Naive thymus-derived CD4-positive, alpha-beta T cell (primary cell): Measurements from ENCODE around the gene AXIN2. TPM values are rescaled to one million over a fixed set of nuclear protein-coding genes. Genes with fewer than 3 reads are reported as not detected.
A peak's percentile ranks its signal among the peaks of the same experiment; 100 is the strongest.

ENCODE experiments used
- ATAC-seq: fragments of 150-1000 bp; cut with Tn5 transposase; 2 replicates; pipeline ENCODE4 v1.10.0; 2021; ENCODE audit warnings: mild to moderate bottlenecking, moderate library complexity
- CTCF ChIA-PET: fragments of 350-600 bp; sonication (Branson Sonifier 250); formaldehyde crosslinking; loops from one replicate; lab custom pipeline; 2021; ENCODE audit warnings: antibody characterized with exemption; lab: Charles Lee
- POLR2A ChIA-PET: fragments of 350-600 bp; sonication (Branson Sonifier 250); formaldehyde crosslinking; loops from one replicate; lab custom pipeline; 2021; ENCODE audit warnings: antibody characterized with exemption, inconsistent platforms; lab: Charles Lee
- DNase-seq, 9 donors: peaks; one replicate each; pipeline versions ENCODE4 v3.0.0 to v3.0.0-alpha.2; 2020 to 2022; ENCODE audit warnings: mixed read lengths in 1 of 9
- H3K27ac ChIP-seq: one replicate; pipeline ENCODE4 v1.7.0; 2013; ENCODE audit warnings: mild to moderate bottlenecking, low read depth, low read length, moderate library complexity
- H3K27me3 ChIP-seq, 2 donors: one replicate each; pipeline ENCODE4 v1.7.0; 2013; ENCODE audit warnings: low read length in 2 of 2, mild to moderate bottlenecking in 2 of 2, moderate library complexity in 2 of 2; ENCODE audit not compliant: control insufficient read depth in 2 of 2, insufficient read depth in 2 of 2
- H3K36me3 ChIP-seq, 3 experiments: 1 replicate in 2 of 3; 2 replicates in 1 of 3; pipeline ENCODE4 v1.7.0; 2013; ENCODE audit warnings: low read length in 3 of 3, mild to moderate bottlenecking in 3 of 3, moderate library complexity in 1 of 3; ENCODE audit not compliant: insufficient read depth in 3 of 3, control insufficient read depth in 2 of 3
- H3K4me1 ChIP-seq, 2 donors: one replicate each; pipeline ENCODE4 v1.7.0; 2013; ENCODE audit warnings: low read length in 2 of 2, mild to moderate bottlenecking in 2 of 2, moderate library complexity in 1 of 2; ENCODE audit not compliant: control insufficient read depth in 2 of 2, insufficient read depth in 2 of 2
- H3K4me3 ChIP-seq: 2 replicates; pipeline ENCODE4 v1.7.0; 2013; ENCODE audit warnings: mild to moderate bottlenecking, low read length
- H3K9me3 ChIP-seq, 3 experiments: 1 replicate in 2 of 3; 2 replicates in 1 of 3; pipeline ENCODE4 v1.7.0; 2013; ENCODE audit warnings: low read length in 3 of 3; ENCODE audit not compliant: control insufficient read depth in 2 of 3
- H3K27ac Mint-ChIP-seq, 9 donors: one replicate each; pipeline ENCODE4 v1.8.0; 2020 to 2022; ENCODE audit warnings: mixed read lengths in 9 of 9, mild to moderate bottlenecking in 8 of 9, moderate library complexity in 5 of 9, inconsistent platforms in 2 of 9
- H3K27me3 Mint-ChIP-seq, 5 donors: one replicate each; pipeline ENCODE4 v1.8.0; 2021 to 2022; ENCODE audit warnings: mixed read lengths in 5 of 5, mild to moderate bottlenecking in 1 of 5
- H3K36me3 Mint-ChIP-seq, 5 donors: one replicate each; pipeline ENCODE4 v1.8.0; 2020 to 2022; ENCODE audit warnings: mixed read lengths in 5 of 5, mild to moderate bottlenecking in 3 of 5, inconsistent platforms in 1 of 5
- H3K4me1 Mint-ChIP-seq, 7 donors: one replicate each; pipeline ENCODE4 v1.8.0; 2020 to 2022; ENCODE audit warnings: mixed read lengths in 7 of 7, mild to moderate bottlenecking in 3 of 7, inconsistent platforms in 1 of 7
- H3K4me3 Mint-ChIP-seq, 10 donors: one replicate each; pipeline ENCODE4 v1.8.0; 2020 to 2022; ENCODE audit warnings: mild to moderate bottlenecking in 10 of 10, mixed read lengths in 10 of 10, moderate library complexity in 6 of 10, inconsistent platforms in 2 of 10
- H3K9me3 Mint-ChIP-seq, 11 donors: one replicate each; pipeline ENCODE4 v1.8.0; 2020 to 2022; ENCODE audit warnings: mixed read lengths in 11 of 11, mild to moderate bottlenecking in 4 of 11, inconsistent platforms in 1 of 11, moderate library complexity in 1 of 11
- intact Hi-C, 2 donors: fragments of 100-400 bp; cut with micrococcal nuclease; formaldehyde crosslinking; loops; one replicate each; pipeline ENCODE4 v1.15.1; 2023
- polyA plus RNA-seq, 2 donors: library from polyadenylated mRNA; unstranded; fragments of 300-500 nt; fragmentation: Illumina TruSeq; gene quantifications; one replicate each; pipeline ENCODE4 v1.2.3, GENCODE V29; 2021
- total RNA-seq, 6 experiments: library from RNA in 5 of 6; stranded (reverse) in 5 of 6; gene quantifications; 1 replicate in 5 of 6; 2 replicates in 1 of 6; pipeline ENCODE4 v1.2.3 and lab custom pipeline; 2021 to 2026

AXIN2 gene
- total and polyA plus RNA-seq, 7 experiments from 2014 or later, result 7.4 to 63.4 (median 21.7) TPM

GRCh38 chr17:65557349-65558310 is 3.8 kb downstream of the AXIN2 start:
- intact Hi-C loops, result loop anchor here (2.0 to 10.0 kb wide), 8 partner anchors 35 to 607 kb away; no protein-coding TSS in a partner anchor
- no peaks in the 10 kb centered on the region for H3K9me3 ChIP-seq
- H3K4me3 Mint-ChIP-seq, result no peak overlapping the region
- ATAC-seq (no peak), DNase-seq (peak in 4 of 9 donors; percentile 27 to 57 (median 46))
- ChIA-PET CTCF (interaction anchor here (0.6 to 2.6 kb wide), 7 partner anchors 14 to 263 kb away, joined by 3 to 6 read pairs (median 3); no protein-coding TSS in a partner anchor), POLR2A (interaction anchor here (0.8 to 2.6 kb wide), 9 partner anchors 14 to 193 kb away, joined by 3 to 10 read pairs (median 3); no protein-coding TSS in a partner anchor)
- H3K27me3 ChIP-seq, result no peaks in the 10 kb centered on the region
- H3K4me3 ChIP-seq, result peak overlapping the region; percentile 70
- H3K27ac ChIP-seq, result no peak overlapping the region
- peaks cover 0 to 10% (median 0%) of the 10 kb centered on the region in 3 experiments for H3K36me3 ChIP-seq
- peaks cover 9 to 27% (median 22%) of the 10 kb centered on the region in 7 donors for H3K4me1 Mint-ChIP-seq
- no peak overlapping the region for H3K27ac Mint-ChIP-seq
- H3K27me3 Mint-ChIP-seq, result peaks cover 0 to 21% (median 0%) of the 10 kb centered on the region in 5 donors
- peaks cover 23 to 27% of the 10 kb centered on the region in 2 donors for H3K4me1 ChIP-seq
- H3K36me3 Mint-ChIP-seq, result peaks cover 0 to 12% (median 4%) of the 10 kb centered on the region in 5 donors
- H3K9me3 Mint-ChIP-seq, result no peaks in the 10 kb centered on the region

GRCh38 chr17:65556910-65557348 is 4.5 kb downstream of the AXIN2 start:
- H3K4me3 Mint-ChIP-seq, result no peak overlapping the region
- H3K36me3 Mint-ChIP-seq, result peaks cover 0 to 14% (median 4%) of the 10 kb centered on the region in 5 donors
- ChIA-PET CTCF (interaction anchor here (0.6 to 2.6 kb wide), 7 partner anchors 15 to 262 kb away, joined by 3 to 6 read pairs (median 3); no protein-coding TSS in a partner anchor), POLR2A (interaction anchor here (1.1 to 2.6 kb wide), 5 partner anchors 13 to 193 kb away, joined by 3 to 8 read pairs (median 3); no protein-coding TSS in a partner anchor)
- intact Hi-C loops, result loop anchor here (1.0 to 10.0 kb wide), 14 partner anchors 19 to 608 kb away; no protein-coding TSS in a partner anchor
- peaks cover 0 to 15% (median 0%) of the 10 kb centered on the region in 5 donors for H3K27me3 Mint-ChIP-seq
- DNase-seq (peak in 3 of 9 donors; percentile 38 to 57 (median 46)), ATAC-seq (no peak)
- no peak overlapping the region for H3K27ac ChIP-seq
- no peak overlapping the region for H3K27ac Mint-ChIP-seq
- H3K4me1 Mint-ChIP-seq, result peaks cover 2 to 26% (median 22%) of the 10 kb centered on the region in 7 donors
- peaks cover 21 to 33% of the 10 kb centered on the region in 2 donors for H3K4me1 ChIP-seq
- peaks cover 0 to 11% (median 0%) of the 10 kb centered on the region in 3 experiments for H3K36me3 ChIP-seq
- H3K27me3 ChIP-seq, result no peaks in the 10 kb centered on the region
- peak overlapping the region; percentile 48 for H3K4me3 ChIP-seq
- H3K9me3 Mint-ChIP-seq, result no peaks in the 10 kb centered on the region
- no peaks in the 10 kb centered on the region for H3K9me3 ChIP-seq

GRCh38 chr17:65556014-65556909 is 5.2 kb downstream of the AXIN2 start:
- Histone ChIP-seq H3K4me1 (peaks cover 19 to 38% of the 10 kb centered on the region in 2 donors), H3K9me3 (no peaks in the 10 kb centered on the region), H3K4me3 (peak overlapping the region; percentile 48), H3K36me3 (peaks cover 0 to 16% (median 0%) of the 10 kb centered on the region in 3 experiments), H3K27ac (no peak overlapping the region), H3K27me3 (no peaks in the 10 kb centered on the region)
- ChIA-PET POLR2A (interaction anchor here (0.6 to 2.6 kb wide), 5 partner anchors 13 to 194 kb away, joined by 3 to 8 read pairs (median 3); no protein-coding TSS in a partner anchor), CTCF (interaction anchor here (0.5 to 2.6 kb wide), 10 partner anchors 14 to 262 kb away, joined by 3 to 6 read pairs (median 3); no protein-coding TSS in a partner anchor)
- peaks cover 0 to 15% (median 0%) of the 10 kb centered on the region in 5 donors for H3K27me3 Mint-ChIP-seq
- ATAC-seq, result peak; percentile 66
- peak; percentile 82 to 96 (median 88) for DNase-seq
- peak overlapping the region in 1 of 10 donors; percentile 41 for H3K4me3 Mint-ChIP-seq
- intact Hi-C loops, result loop anchor here (1.0 to 10.0 kb wide), 14 partner anchors 18 to 609 kb away; no protein-coding TSS in a partner anchor
- no peak overlapping the region for H3K27ac Mint-ChIP-seq
- peaks cover 0 to 17% (median 4%) of the 10 kb centered on the region in 5 donors for H3K36me3 Mint-ChIP-seq
- no peaks in the 10 kb centered on the region for H3K9me3 Mint-ChIP-seq
- peaks cover 0 to 29% (median 21%) of the 10 kb centered on the region in 7 donors for H3K4me1 Mint-ChIP-seq

GRCh38 chr17:65554553-65555223 is 6.8 kb downstream of the AXIN2 start:
- Histone ChIP-seq H3K9me3 (no peaks in the 10 kb centered on the region), H3K27me3 (no peaks in the 10 kb centered on the region), H3K4me1 (peaks cover 19 to 54% of the 10 kb centered on the region in 2 donors), H3K27ac (peak overlapping the region; percentile 43), H3K4me3 (peak overlapping the region; percentile 29), H3K36me3 (peaks cover 0 to 24% (median 5%) of the 10 kb centered on the region in 3 experiments)
- POLR2A ChIA-PET, result interaction anchor here (1.6 kb wide), 1 partner anchor 16 kb away, joined by 6 read pairs; no protein-coding TSS in a partner anchor
- CTCF ChIA-PET, result no interaction called here
- Mint-ChIP-seq H3K27ac (peak overlapping the region in 2 of 9 donors; percentile 39 to 79), H3K36me3 (peaks cover 0 to 28% (median 12%) of the 10 kb centered on the region in 5 donors), H3K9me3 (no peaks in the 10 kb centered on the region), H3K4me1 (peaks cover 0 to 44% (median 36%) of the 10 kb centered on the region in 7 donors), H3K27me3 (peaks cover 0 to 15% (median 0%) of the 10 kb centered on the region in 5 donors), H3K4me3 (peak overlapping the region in 1 of 10 donors; percentile 62)
- ATAC-seq (no peak), DNase-seq (no peak)
- intact Hi-C loops, result loop anchor here in 1 of 2 donors (5.0 to 10.0 kb wide), 2 partner anchors 120 to 577 kb away; no protein-coding TSS in a partner anchor
